ENCODE data around the gene CEP250.

CEP250 gene

DNA sequence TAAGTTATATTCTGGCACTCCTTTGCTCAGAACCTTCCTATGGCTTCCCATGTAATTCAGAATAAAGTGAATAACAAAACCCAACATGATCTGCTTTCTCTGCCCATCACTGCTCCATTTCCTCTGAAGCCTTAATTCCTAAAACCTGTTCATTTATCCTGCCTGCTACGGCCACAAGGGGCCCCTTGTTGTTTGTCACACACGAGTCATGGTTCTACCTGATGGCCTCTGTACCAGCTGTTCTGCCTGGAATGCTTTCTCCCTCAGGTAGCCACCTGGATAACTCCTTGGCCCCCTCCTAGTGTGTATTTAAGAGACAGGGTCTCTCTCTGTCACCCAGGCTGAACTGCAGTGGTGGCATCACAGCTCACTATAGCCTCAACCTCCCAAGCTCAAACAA is 113.2 kb downstream of the CEP250 start:
- no peak for DNase-seq
